ENCODE measurements around the gene PRKAR1B. TPM values are rescaled to one million over a fixed set of nuclear protein-coding genes. Genes with fewer than 3 reads are reported as not detected.

The PRKAR1B gene
- total RNA-seq, 4 donors from 2014 or later, result 7.3 to 15.6 (median 12.3) TPM

GRCh38 chr7:760006-760405 lies 32.9 kb upstream of the PRKAR1B start:
- no peak overlapping the region for H3K27ac ChIP-seq
- peaks cover 57 to 59% of the 10 kb centered on the region in 2 donors for H3K36me3 ChIP-seq
- no peaks in the 10 kb centered on the region for H3K4me1 ChIP-seq
- H3K27me3 ChIP-seq, result no peaks in the 10 kb centered on the region
- H3K4me3 ChIP-seq (replicated peaks in 1 of 3), result no peak overlapping the region
- TF ChIP-seq POLR2A (IDR thresholded peaks at IDR 0.05), result no peak
- TF ChIP-seq, protein P1, sequence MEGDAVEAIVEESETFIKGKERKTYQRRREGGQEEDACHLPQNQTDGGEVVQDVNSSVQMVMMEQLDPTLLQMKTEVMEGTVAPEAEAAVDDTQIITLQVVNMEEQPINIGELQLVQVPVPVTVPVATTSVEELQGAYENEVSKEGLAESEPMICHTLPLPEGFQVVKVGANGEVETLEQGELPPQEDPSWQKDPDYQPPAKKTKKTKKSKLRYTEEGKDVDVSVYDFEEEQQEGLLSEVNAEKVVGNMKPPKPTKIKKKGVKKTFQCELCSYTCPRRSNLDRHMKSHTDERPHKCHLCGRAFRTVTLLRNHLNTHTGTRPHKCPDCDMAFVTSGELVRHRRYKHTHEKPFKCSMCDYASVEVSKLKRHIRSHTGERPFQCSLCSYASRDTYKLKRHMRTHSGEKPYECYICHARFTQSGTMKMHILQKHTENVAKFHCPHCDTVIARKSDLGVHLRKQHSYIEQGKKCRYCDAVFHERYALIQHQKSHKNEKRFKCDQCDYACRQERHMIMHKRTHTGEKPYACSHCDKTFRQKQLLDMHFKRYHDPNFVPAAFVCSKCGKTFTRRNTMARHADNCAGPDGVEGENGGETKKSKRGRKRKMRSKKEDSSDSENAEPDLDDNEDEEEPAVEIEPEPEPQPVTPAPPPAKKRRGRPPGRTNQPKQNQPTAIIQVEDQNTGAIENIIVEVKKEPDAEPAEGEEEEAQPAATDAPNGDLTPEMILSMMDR (IDR thresholded peaks at IDR 0.05), result no peak
- DNase-seq, result no peak
- 87 to 88% methylated on average over 15 to 16 of the region's 16 CpGs for WGBS, 2 donors
- H3K9me3 ChIP-seq, result no peaks in the 10 kb centered on the region
- intact Hi-C loops (cut with DNase I), result no loop called here

DNA sequence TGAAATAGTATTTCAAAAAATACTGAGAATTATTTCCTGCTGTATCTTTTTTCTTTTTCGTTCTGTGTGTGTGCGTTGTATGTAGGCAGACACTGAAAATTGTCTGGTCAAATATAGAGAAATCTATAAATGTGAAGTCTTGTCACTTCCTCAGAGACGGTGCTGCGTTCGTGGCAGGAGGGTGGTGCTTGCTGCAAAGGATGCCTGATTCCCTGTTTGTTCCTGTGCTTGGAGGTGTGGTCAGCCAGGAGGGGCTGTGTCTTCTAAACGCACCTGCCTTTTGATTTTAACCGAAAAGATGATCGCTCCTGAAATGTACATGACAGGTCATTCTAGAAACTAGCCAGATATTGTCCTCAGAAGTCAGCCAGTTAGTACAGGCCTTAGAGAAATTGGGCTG lies 32.5 kb upstream of the PRKAR1B start:
- DNase-seq, result no peak
- no peaks in the 10 kb centered on the region for H3K4me1 ChIP-seq
- no peak overlapping the region for H3K27ac ChIP-seq
- H3K27me3 ChIP-seq, result no peaks in the 10 kb centered on the region
- TF ChIP-seq, protein P1 (IDR thresholded peaks at IDR 0.05), result no peak
- TF ChIP-seq POLR2A (IDR thresholded peaks at IDR 0.05), result no peak
- no peak overlapping the region for H3K4me3 ChIP-seq (replicated peaks in 1 of 3)
- H3K9me3 ChIP-seq, result no peaks in the 10 kb centered on the region
- intact Hi-C loops (cut with DNase I), result no loop called here
- 93 to 94% methylated on average over 8 of the region's 8 CpGs for WGBS, 2 donors
- H3K36me3 ChIP-seq, result peaks cover 57 to 59% of the 10 kb centered on the region in 2 donors

DNA sequence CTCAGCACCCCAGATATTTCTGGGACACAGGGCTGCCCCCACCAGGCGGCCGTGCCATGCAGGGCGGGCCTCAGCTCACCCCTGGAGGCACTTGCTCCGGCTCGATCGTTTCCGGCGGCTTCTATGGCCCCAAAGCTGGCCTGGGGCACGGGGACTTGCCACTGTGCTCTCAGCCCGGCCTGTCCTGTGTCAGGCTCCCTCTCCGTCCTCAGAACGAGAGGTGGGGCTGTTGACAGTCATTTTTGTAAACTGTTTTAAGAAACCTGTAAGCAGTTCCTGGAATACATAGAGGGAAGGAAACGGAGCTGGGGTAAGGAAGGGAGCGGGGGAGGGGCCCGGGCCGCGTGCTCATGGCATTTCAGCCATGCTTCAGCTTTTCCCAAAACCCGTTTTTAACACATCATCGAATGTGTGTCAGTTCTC lies 30.7 kb upstream of the PRKAR1B start:
- Histone ChIP-seq H3K9me3 (no peaks in the 10 kb centered on the region), H3K27ac (no peak overlapping the region), H3K27me3 (no peaks in the 10 kb centered on the region), H3K4me3 (replicated peaks in 1 of 3) (no peak overlapping the region), H3K4me1 (no peaks in the 10 kb centered on the region), H3K36me3 (peaks cover 44 to 46% of the 10 kb centered on the region in 2 donors)
- TF ChIP-seq POLR2A (IDR thresholded peaks at IDR 0.05), result no peak
- TF ChIP-seq, protein P1 (IDR thresholded peaks at IDR 0.05), result no peak
- WGBS, 2 donors, result 90 to 91% methylated on average over 13 to 19 of the region's 19 CpGs
- no peak for DNase-seq
- intact Hi-C loops (cut with DNase I), result no loop called here

- Histone ChIP-seq H3K4me1 (no peaks in the 10 kb centered on the region), H3K27me3 (no peaks in the 10 kb centered on the region), H3K36me3 (peaks cover 39 to 46% of the 10 kb centered on the region in 2 donors), H3K27ac (no peak overlapping the region), H3K9me3 (no peaks in the 10 kb centered on the region), H3K4me3 (replicated peaks in 1 of 3) (no peak overlapping the region)
- intact Hi-C loops (cut with DNase I), result no loop called here
- DNase-seq, result no peak
- TF ChIP-seq POLR2A (IDR thresholded peaks at IDR 0.05), result no peak
- TF ChIP-seq, protein P1 (IDR thresholded peaks at IDR 0.05), result no peak
- WGBS, 2 donors, result 95 to 97% methylated on average over 28 to 31 of the region's 35 CpGs
Measured at GRCh38 chr7:756928-757560, 30.0 kb upstream of the PRKAR1B start.

DNA sequence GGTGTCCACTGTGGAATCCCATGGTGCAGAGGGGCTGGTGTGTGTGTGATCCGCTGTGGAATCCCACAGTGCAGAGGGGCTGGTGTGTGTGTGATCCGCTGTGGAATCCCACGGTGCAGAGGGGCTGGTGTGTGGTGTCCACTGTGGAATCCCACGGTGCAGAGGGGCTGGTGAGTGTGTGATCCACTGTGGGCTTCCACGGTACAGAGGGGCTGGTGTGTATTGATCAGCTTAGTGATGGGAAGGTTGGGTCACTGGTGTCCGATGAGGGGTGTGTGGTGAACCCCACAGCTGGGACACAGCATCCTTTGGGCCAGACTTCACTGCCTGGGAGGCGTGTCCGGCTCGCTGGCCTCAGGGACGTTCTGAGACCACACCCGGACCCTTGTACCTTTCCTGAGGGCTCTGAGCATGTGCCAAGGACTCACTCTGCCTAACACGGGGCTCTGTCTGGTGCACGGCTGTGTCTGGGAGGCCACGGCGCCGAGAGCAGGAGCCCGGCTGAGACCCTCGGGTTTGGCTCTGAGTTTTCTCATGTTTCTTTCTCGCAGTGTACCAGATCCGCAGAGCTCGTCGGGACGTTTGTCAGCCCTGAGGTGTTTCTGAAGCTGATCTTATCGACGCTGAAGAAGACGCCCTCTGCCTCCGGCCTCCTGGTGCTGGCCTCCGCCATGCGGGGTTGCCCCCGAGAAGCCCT lies 29.3 kb upstream of the PRKAR1B start:
- no peaks in the 10 kb centered on the region for H3K9me3 ChIP-seq
- DNase-seq, result no peak
- H3K36me3 ChIP-seq, result peaks cover 39% of the 10 kb centered on the region in 2 donors
- intact Hi-C loops (cut with DNase I), result no loop called here
- no peak overlapping the region for H3K4me3 ChIP-seq (replicated peaks in 1 of 3)
- 92 to 95% methylated on average over 11 to 28 of the region's 30 CpGs for WGBS, 2 donors
- H3K4me1 ChIP-seq, result no peaks in the 10 kb centered on the region
- H3K27ac ChIP-seq, result no peak overlapping the region
- TF ChIP-seq, protein P1 (IDR thresholded peaks at IDR 0.05), result no peak
- no peak for TF ChIP-seq POLR2A (IDR thresholded peaks at IDR 0.05)
- H3K27me3 ChIP-seq, result no peaks in the 10 kb centered on the region

Measured in thyroid gland (tissue), 4 donors.